GM21825 (cell line): ENCODE results near the gene GABARAPL2.
A peak's percentile ranks its signal among the peaks of the same experiment; 100 is the strongest.
"Not testable (repeated sequence)": the region's sequence is repeated elsewhere in the genome, so short reads cannot be mapped to it uniquely, and the experiment has no call there.

Experiments used
- ATAC-seq: cut with Tn5 transposase; IDR thresholded peaks from one replicate; pipeline ENCODE4 v1.9.1; 2021; ENCODE audit warnings: mild to moderate bottlenecking, moderate library complexity; ENCODE audit not compliant: unreplicated experiment

Gene GABARAPL2

DNA sequence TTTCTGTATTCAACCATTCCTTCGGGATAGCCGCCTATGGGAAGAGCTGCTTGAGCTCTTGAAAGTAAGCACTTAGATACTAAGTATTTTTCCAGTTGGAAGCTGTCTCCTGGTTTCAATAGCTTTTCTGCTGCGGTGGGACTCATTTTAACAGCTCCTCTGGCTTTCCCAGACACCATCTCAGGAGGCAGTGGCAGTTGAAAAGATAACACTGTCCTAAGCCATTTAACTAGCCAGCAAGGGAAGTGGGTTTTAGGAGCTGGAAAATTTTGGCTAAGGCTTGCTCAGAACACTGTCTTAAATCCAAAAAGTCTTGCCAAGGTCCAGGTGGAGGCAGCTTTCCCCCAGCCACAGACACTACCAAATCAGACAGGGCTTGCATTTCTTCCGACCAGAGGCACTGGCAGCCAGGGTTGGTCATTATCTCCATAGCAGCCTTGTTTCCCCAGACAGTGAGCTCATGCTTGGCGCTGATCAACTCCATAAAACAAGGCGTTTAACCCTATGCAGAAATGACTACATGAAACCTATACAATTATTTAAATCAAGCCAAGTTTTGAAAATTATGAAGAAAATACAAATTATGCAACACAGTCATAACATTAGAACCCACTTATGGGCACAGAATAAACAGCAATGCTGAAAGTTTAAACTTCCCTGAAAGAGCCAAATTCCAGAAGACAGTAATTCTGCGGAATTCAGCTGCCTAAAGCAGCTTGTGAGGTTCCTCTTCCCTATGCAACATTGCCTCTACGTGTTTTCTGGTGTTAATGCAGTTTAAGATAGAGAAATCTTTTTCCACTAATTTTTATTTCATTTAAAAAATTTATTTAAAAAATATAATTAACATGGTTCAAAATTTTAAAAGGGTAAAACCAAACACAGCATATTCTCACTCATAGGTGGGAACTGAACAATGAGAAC, 25.0 kb downstream of the GABARAPL2 start:
- ATAC-seq: no peak

- not testable (repeated sequence) for ATAC-seq
Measured at GRCh38 chr16:75591927-75592326, 25.7 kb downstream of the GABARAPL2 start.

DNA sequence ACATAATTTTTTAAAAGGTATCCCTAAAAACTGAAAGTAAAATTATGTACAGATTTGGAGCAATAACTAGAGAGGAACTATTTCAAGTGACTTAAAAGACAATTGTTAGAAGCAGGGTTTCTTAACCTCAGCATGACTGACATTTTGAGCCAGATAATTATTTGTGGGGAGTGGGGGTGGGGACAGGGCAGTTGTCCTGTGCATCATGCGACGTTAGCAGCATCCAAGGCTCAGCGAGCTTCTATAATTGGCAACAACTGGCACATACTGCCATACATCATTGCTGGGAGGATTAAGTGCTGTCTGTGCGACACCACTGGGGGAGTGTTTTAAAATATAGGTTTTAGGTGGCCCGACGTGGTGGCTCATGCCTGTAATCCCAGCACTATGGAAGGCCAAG, 27.1 kb downstream of the GABARAPL2 start:
- ATAC-seq: no peak

DNA sequence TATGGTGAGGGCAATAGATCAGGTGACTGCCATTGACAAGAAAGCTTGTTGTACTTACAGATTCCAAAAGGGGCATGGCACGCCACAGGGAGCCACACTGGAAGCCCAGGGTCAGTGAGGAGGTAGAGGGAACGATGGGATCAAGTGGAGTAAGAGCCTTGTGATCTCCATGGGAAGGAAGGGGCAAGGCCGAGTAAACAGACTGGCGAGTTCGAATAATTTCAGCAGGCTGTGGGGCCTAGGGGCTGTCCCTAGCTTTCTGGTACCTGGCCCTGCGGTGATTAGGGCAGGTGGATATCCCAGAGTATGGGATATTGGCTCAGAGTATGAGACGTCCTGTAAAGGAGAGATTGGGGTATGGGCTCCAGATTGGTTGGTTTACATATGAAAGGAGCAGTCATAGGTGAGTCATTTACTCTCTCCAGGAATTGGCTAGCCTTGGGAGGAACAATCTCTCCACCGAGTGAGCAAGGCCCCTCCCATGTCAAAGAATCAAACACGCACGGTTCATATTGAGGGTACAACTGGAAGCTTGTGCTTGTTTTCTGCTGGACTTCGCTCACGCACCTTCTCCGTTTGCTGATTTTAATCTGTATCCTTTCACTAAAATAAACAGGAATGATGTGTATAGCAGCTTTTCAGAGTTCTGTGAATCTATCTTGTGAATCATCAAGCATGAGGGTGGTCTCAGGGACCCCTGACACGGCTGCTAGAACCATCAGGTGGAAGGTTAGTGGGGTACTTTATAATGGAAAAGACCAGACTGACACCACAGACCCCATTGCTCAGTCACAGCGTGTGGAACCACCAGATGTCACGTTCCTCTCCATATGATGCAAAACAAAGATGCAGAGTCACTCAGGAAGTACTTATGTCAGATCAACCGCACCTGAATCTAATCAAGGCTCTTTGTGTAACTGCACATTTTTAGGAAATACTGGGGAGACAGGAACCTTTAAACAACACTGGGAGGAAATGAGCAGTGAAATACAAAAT, 27.9 kb downstream of the GABARAPL2 start:
- no peak for ATAC-seq

DNA sequence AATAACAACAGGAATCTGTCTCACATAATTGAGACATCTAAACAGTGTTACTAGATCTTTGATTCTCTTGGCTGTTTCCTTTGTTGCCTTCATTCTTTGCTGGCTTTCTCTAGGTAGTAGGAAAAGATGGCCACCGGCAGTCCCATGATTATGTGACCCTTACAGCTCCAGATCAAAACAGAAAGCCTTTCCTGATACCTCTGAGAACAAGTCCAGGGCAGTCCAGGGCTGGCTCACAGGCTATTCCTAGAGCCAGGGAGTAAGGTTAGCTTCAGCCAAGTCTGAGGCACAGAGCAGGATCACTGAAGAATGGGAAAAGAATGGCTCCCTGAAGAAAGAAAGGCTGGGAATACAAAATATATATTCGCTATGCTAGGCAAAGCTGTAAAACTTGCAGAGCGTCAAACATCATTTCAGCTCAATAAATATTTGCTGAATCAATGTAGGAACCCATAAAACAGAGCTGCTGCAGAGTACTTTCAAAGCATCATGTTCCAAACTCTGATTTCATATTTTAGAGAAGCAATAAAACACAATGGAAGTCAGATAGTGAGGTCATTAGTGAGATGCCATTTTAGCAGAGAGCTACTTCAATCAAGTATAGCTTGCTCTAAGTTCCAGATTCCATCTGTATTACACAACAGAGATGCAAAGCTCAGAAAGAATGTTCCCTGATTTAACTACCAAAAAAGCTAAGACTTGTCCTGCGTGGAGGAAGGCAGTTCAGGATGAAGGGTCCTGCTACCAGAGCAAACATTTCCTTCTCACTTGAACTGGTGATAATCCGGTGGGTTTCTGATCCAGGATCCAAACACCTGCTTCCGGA, 33.5 kb downstream of the GABARAPL2 start:
- no peak for ATAC-seq

DNA sequence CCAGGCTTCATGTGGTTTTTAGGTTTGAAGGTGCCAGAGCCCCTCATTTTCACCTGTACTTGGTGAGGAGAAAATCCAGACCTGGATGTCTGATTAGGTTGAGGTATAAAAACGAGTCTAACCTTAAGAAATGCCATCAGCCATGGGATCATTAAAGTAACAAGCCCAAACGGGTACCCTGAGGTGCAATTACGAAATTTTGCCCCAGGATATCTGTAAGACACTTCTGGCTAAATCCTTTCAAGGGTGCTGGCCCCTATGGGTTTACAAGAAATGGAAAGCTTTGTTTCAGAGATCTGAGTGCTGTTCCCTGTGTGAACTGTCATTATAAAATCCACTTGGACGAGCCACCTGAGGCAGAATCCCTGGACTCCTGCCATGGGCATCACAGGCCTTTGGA, 37.1 kb downstream of the GABARAPL2 start:
- ATAC-seq: no peak

DNA sequence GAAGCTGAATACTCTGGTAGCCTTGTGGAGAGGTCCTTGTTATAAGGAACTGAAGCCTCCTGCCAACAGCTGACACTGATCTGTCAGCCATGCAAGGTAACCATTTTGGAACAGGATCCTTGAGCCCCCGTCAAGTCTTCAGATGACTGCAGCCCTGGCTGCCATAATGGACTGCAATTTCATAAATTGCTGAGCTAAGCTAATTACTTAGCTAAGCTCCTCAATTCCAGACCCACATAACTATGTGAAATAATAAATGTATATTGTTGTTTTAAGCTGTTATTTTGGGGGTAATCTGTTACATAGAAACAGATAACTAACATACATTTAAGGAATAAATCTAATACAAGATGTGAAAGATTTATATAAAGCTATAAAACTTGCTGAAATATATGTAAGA, 40.3 kb downstream of the GABARAPL2 start:
- ATAC-seq: no peak

DNA sequence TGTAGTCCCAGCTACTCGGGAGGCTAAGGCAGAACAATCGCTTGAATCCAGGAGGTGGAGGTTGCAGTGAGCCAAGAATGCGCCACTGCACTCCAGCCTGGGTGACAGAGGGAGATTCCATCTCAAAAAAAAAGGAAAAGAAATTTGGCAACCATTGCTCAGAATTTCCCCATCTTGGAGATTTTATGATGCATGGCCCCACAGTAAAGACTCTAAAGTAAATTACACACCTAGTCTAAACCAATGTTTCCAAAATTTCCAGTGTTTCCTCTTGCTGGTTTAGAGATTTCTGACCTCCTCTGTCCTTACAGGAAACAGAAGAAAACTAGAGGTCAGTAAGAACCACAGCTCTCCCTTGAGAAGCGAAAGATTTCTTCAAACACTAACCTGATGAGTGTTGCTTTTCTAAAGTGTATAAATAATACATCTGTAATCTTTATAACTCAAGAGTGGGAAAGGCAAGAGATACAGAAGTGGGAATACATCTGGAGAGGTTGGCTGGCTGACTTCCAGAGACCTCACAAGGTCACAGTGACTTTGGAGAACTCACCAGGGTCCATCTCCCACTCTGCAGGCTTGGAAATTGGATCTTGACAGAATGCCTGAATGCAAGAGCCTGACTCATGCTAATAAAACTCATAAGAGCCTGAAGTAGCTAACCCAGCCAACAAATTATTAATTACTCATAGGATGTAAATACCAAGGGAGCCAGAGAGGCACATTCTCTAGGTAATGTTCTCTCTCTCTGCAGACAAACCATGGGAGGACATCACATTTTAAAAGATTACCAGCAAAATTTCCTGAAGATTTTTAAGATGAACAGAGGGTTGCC, 48.1 kb downstream of the GABARAPL2 start:
- no peak for ATAC-seq

DNA sequence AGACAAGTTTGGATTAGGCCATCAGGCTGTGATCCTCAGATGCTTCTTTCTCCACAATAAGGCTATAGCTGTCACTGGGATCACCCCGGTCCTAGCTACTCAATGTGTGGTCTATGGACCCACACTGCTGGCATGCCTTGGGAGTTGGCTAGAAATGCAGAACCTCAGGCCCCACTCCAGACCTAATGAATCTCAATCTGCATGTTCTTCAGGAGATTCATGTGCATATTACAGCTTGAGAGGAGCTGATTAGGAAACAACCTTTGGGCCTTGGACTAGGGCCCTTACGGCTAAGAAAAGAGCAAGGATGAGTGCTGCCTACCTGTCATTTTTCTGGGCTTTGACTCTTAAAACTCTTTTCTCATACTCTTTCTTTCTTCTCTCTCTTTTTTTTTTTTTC, 49.4 kb downstream of the GABARAPL2 start:
- no peak for ATAC-seq

DNA sequence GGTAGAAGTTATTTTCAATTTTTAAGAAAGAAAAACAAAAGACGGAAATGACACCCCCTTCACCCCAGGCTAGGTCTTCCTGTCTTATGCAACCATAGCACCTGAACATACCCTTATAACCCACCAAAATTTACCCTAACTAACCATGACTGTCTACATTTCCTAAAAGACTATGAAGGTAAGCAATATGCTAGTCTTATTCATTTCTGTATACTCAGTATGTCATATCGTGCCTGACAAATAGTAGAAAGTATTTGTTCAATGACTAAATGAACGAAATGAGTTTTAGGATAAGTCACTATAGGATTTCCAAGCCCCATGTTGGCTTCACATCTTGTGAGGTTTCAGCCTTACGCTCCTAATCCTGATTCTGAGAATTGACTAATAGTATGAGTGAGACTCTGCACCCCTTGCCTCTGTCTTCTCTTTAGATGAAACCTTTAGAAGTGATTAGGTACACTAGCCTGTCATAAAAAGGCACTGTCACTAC, 50.4 kb downstream of the GABARAPL2 start:
- ATAC-seq: no peak

DNA sequence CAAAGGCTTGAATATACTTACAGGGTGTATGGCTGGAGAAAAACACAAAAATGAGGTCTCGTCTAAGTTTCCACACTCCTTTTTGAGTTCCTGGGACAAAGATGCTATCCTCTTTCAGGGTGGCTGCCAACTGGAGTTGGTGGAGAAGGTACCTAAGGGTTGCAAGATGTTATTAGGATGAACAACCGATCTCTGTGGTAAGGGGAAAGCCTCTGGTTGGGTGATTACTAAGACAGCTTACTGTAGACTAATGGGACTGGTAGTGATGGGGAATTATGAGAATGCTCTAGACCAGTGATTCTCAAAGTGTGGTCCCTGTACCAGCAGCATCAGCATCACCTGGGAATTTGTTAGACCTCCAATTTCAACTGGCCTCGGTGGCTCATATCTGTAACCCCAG, 50.9 kb downstream of the GABARAPL2 start:
- no peak for ATAC-seq

DNA sequence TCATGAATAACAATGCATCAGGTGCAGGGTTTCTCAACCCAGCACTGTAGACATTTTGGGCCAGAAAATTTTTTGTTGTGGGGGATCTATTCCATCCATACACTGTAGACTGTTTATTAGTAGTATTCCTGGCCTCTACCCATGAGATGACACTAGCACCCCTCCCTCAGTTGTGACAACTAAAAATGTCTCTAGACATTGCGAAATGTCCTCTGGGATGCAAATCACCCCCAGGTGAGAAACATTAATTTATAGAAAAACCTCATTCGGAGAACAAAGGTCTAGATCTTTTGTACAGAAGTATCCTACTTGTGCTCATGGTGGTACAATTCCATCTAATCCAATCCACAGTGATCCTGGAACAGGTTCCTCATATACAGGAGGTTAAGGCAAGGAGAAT, 52.6 kb downstream of the GABARAPL2 start:
- ATAC-seq: no peak

DNA sequence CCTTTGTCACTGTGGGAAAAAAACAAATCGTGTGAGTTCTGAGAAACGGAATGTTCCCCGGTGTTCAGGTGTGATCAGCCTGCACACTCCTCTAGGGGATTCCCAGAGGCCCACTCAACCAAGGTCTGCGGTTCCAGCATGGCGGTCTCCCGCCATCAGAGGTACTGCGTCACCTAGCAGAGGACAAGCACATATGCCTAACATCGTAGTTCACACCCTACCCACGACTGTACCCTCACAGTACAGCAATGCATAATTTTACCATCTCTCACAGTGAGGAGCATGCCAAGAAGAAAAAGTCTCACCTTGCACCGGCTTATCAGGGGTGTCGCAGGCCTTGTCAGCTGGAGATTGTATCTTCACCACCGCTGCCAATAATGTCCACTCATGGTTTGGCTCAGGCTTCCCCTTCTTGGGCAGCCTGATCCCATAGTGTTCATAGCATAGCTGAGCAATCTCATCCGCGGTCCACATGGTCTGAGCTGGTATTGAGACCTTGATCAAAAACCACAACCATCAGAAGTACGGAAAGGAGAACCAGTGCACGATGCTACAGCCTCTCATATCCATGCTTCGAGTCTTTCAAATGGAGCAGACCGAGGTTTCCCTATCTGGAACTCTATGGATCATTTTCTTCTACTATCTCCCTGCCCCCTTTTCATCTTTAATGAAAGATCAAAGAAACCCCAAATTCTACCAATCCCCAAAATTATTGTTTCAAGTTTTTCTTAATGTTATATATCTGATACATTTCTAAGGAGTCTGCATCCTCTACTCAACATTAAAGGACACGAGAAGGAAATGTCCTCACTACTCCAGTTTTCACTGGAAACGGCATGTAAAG, 54.4 kb downstream of the GABARAPL2 start:
- no peak for ATAC-seq

GRCh38 chr16:75621170-75621477, 54.9 kb downstream of the GABARAPL2 start:
- ATAC-seq: no peak

GRCh38 chr16:75622761-75623605, 56.8 kb downstream of the GABARAPL2 start, which contains the start of gene ADAT1:
ADAT1 (minus strand) TSS chr16:75623281; CDS start chr16:75620799, 2,482 bp downstream.
- ATAC-seq: peak; percentile 97

DNA sequence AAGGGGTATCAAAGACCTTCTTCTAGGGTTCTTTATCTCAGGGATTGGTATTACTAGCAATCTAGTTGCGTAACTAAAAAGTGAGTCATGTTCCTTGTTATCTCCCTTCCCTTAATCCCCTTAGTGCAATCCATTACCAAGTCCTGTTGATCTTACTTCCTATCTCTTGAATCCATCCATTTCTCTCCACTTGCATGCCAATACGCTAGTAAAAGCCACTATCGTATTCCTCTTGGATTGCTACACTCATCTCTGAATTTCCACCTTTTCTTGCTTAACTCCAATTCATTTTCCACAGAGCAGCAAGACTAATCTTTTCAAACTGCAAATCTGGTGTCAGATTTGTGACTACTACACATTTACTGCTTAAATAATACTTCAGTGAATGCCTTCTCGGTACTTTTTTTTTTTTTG, 58.7 kb downstream of the GABARAPL2 start:
- ATAC-seq: no peak

GRCh38 chr16:75626806-75627205, 60.6 kb downstream of the GABARAPL2 start:
- ATAC-seq: no peak
